Choroid plexus epithelial cell (primary cell): ENCODE results near the gene RETNLB.

Source experiments
- DNase-seq: peaks from one replicate; pipeline ENCODE4 v3.0.0-alpha.2; 2010; ENCODE audit warnings: low read depth
- H3K4me3 ChIP-seq: 2 replicates; pipeline ENCODE4 v1.5.1; 2011; ENCODE audit warnings: low read depth, mild to moderate bottlenecking, control low read depth, low read length, moderate library complexity
- CTCF ChIP-seq: conservative IDR thresholded peaks from 2 replicates; pipeline ENCODE4 v1.5.1; 2011; ENCODE audit warnings: low read depth, mild to moderate bottlenecking, control low read depth, inconsistent platforms, low read length, moderate library complexity

The RETNLB gene

GRCh38 chr3:108775649-108776048, 18.4 kb upstream of the RETNLB start:
- H3K4me3 ChIP-seq: no peak overlapping the region
- DNase-seq: no peak
- no peak for TF ChIP-seq CTCF

GRCh38 chr3:108767253-108767652, 10.0 kb upstream of the RETNLB start:
- TF ChIP-seq CTCF: no peak
- H3K4me3 ChIP-seq: no peak overlapping the region
- DNase-seq: no peak

GRCh38 chr3:108755686-108756085, 1.5 kb downstream of the RETNLB start:
- no peak overlapping the region for H3K4me3 ChIP-seq
- no peak for TF ChIP-seq CTCF
- DNase-seq: no peak

GRCh38 chr3:108744762-108745161, 12.4 kb downstream of the RETNLB start:
- no peak for TF ChIP-seq CTCF
- no peak overlapping the region for H3K4me3 ChIP-seq
- no peak for DNase-seq

- H3K4me3 ChIP-seq: no peak overlapping the region
- TF ChIP-seq CTCF: no peak
- no peak for DNase-seq
Measured at GRCh38 chr3:108742929-108743328, 14.3 kb downstream of the RETNLB start.

GRCh38 chr3:108736821-108737220, 20.4 kb downstream of the RETNLB start:
- no peak for TF ChIP-seq CTCF
- no peak for DNase-seq
- no peak overlapping the region for H3K4me3 ChIP-seq

GRCh38 chr3:108728934-108729333, 28.3 kb downstream of the RETNLB start:
- TF ChIP-seq CTCF: no peak
- DNase-seq: no peak
- no peak overlapping the region for H3K4me3 ChIP-seq
